PC-3 (cell line): ENCODE data around the gene HUNK. TPM values are rescaled to one million over a fixed set of nuclear protein-coding genes. Genes with fewer than 3 reads are reported as not detected.

Source experiments
- ATAC-seq: fragments of 200-7000 bp; cut with Tn5 transposase; 2 replicates; pipeline ENCODE4 v1.9.1; 2020; ENCODE audit warnings: mild to moderate bottlenecking, moderate library complexity
- BruUV-seq: library from RNA; stranded (reverse); fragments of 400-500 nt; replicated peaks from 2 replicates; lab custom pipeline; 2021; lab: Mats Ljungman, UMichigan
- CTCF ChIA-PET: fragments of 300-600 bp; sonication (Branson Sonifier 250); formaldehyde crosslinking; loops from one replicate; lab custom pipeline; 2022; ENCODE audit warnings: antibody characterized with exemption; lab: Charles Lee
- POLR2A ChIA-PET: fragments of 300-600 bp; sonication (Branson Sonifier 250); formaldehyde crosslinking; loops from one replicate; lab custom pipeline; 2022; ENCODE audit warnings: antibody characterized with exemption; ENCODE audit not compliant: unreplicated experiment; lab: Charles Lee
- DNase-seq: peaks from one replicate; pipeline ENCODE4 v3.0.0-alpha.2; 2015
- H2AFZ ChIP-seq: fragments of 300-600 bp; sonication (generic); 2 replicates; pipeline ENCODE4 v1.6.0; 2016; ENCODE audit warnings: antibody characterized with exemption, low read length
- H3F3A ChIP-seq: fragments of 300-600 bp; sonication (generic); one replicate; pipeline ENCODE4 v1.6.0; 2017; ENCODE audit warnings: antibody characterized with exemption, low read length, control low read depth, mild to moderate bottlenecking; ENCODE audit not compliant: unreplicated experiment
- H3K27ac ChIP-seq: fragments of 300-600 bp; sonication (generic); 2 replicates; pipeline ENCODE4 v1.5.1; 2016; ENCODE audit warnings: mild to moderate bottlenecking, low read length
- H3K27me3 ChIP-seq: fragments of 300-600 bp; sonication (generic); 2 replicates; pipeline ENCODE4 v1.6.1; 2016; ENCODE audit warnings: low read length, mixed read lengths
- H3K36me3 ChIP-seq: fragments of 300-600 bp; sonication (generic); 2 replicates; pipeline ENCODE4 v1.6.1; 2016; ENCODE audit warnings: low read depth, mixed run types, low read length, mixed read lengths
- H3K4me1 ChIP-seq: fragments of 300-600 bp; sonication (generic); 2 replicates; pipeline ENCODE4 v1.5.1; 2016; ENCODE audit warnings: low read length; ENCODE audit not compliant: insufficient read depth
- H3K4me2 ChIP-seq: fragments of 300-600 bp; sonication (generic); 2 replicates; pipeline ENCODE4 v1.6.0; 2016; ENCODE audit warnings: low read length
- H3K4me3 ChIP-seq: fragments of 300-600 bp; sonication (generic); 2 replicates; pipeline ENCODE4 v1.5.1; 2016; ENCODE audit warnings: mild to moderate bottlenecking, low read length, mixed read lengths
- H3K79me2 ChIP-seq: fragments of 300-600 bp; sonication (generic); 2 replicates; pipeline ENCODE4 v1.6.1; 2017; ENCODE audit warnings: low read length, mixed read lengths
- H3K9ac ChIP-seq: fragments of 300-600 bp; sonication (generic); 2 replicates; pipeline ENCODE4 v1.6.0; 2016; ENCODE audit warnings: mild to moderate bottlenecking, low read length
- H3K9me2 ChIP-seq: fragments of 300-600 bp; sonication (generic); replicated peaks from 2 replicates; pipeline ENCODE4 v1.6.1; 2016; ENCODE audit warnings: mixed run types, low read length, mixed read lengths
- H3K9me3 ChIP-seq: fragments of 300-600 bp; sonication (generic); 2 replicates; pipeline ENCODE4 v1.6.1; 2016; ENCODE audit warnings: low read length, mixed read lengths
- H4K20me1 ChIP-seq: fragments of 300-600 bp; sonication (generic); 2 replicates; pipeline ENCODE4 v1.6.1; 2016; ENCODE audit warnings: low read length, mixed read lengths
- EZH2 ChIP-seq: fragments of 300-600 bp; sonication (generic); IDR thresholded peaks from one replicate; pipeline ENCODE4 v1.6.1; 2017; ENCODE audit warnings: antibody characterized with exemption, mild to moderate bottlenecking, low read length; ENCODE audit not compliant: unreplicated experiment
- EZH2phosphoT487 ChIP-seq: fragments of 300-600 bp; sonication (generic); IDR thresholded peaks from 2 replicates; pipeline ENCODE4 v1.6.1; 2018; ENCODE audit warnings: mild to moderate bottlenecking, antibody characterized with exemption, low read length, borderline replicate concordance
- intact Hi-C: fragments of 100-400 bp; cut with micrococcal nuclease; formaldehyde crosslinking; loops from 2 replicates; pipeline ENCODE4 v1.9.0; 2023
- total RNA-seq: library from RNA; depleted of rRNA; stranded (reverse); fragments of >200 nt; gene quantifications from 2 replicates; pipeline ENCODE4 v1.2.3, GENCODE V29; 2014
- TF ChIP-seq, protein P1 (sequence below): fragments of 300-600 bp; sonication (generic); conservative IDR thresholded peaks from 2 replicates; pipeline ENCODE4 v1.5.1; 2017; ENCODE audit warnings: antibody characterized with exemption, low read depth, mild to moderate bottlenecking, low read length

The HUNK gene
- total RNA-seq, 1 experiment from 2014 or later: not detected

DNA sequence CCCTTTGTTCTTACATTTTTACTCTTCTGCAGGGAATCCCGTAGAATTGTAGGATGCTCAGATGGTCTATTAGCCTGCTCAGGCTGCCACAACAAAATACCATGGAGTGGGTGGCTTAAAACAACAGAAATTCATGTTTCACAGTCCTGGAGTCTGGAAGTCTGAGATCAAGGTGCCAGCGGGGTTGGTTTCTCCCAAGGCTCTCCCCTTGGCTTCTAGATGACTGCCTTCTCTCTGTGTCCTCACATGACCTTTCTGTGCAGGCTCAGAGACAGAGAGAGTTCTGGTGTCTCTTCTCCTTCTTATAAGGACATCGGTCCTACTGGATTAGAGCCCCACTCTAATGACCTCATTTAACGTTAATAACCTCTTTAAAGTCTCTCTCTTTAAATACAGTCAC, 41.7 kb downstream of the HUNK start:
- intact Hi-C loops: no loop called here

DNA sequence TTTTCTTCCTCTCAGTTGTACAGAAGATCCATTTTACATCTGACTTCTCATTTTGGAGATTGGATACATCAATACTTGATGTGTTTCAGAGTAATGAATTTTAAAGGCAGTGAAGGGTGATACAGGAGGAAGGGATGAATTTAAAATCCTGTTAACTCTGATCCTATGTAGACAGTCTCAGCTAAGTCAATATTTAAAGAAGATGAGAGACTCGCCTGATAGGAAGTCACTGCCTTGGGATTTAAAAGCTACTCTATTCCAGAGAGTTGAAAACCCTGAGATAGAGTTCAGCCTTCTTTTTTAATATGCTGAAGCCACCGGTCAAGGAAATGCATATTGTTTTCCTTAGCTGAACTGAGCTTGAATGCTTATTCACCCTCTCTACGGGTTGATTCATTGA, 42.7 kb downstream of the HUNK start:
- peaks cover 49% of the 10 kb centered on the region for H3K27me3 ChIP-seq
- H3K9ac ChIP-seq: no peak overlapping the region
- peaks cover 4% of the 10 kb centered on the region; the same call in 1 of the 2 replicates for H3K4me1 ChIP-seq
- no peak overlapping the region for H3K4me3 ChIP-seq
- no peaks in the 10 kb centered on the region for H3K36me3 ChIP-seq
- intact Hi-C loops: no loop called here
- no peak overlapping the region for H3K4me2 ChIP-seq
- H3K79me2 ChIP-seq: no peaks in the 10 kb centered on the region
- no TSS peak for BruUV-seq
- no peaks in the 10 kb centered on the region for H3K9me3 ChIP-seq
- ATAC-seq (no peak), DNase-seq (no peak)
- H2AFZ ChIP-seq: no peak overlapping the region
- CTCF ChIA-PET: no interaction called here
- no peaks in the 10 kb centered on the region for H3K9me2 ChIP-seq
- H3F3A ChIP-seq: no peaks in the 10 kb centered on the region
- no peak overlapping the region for H3K27ac ChIP-seq
- no peak for TF ChIP-seq EZH2phosphoT487
- no peak for TF ChIP-seq EZH2
- TF ChIP-seq, protein P1, sequence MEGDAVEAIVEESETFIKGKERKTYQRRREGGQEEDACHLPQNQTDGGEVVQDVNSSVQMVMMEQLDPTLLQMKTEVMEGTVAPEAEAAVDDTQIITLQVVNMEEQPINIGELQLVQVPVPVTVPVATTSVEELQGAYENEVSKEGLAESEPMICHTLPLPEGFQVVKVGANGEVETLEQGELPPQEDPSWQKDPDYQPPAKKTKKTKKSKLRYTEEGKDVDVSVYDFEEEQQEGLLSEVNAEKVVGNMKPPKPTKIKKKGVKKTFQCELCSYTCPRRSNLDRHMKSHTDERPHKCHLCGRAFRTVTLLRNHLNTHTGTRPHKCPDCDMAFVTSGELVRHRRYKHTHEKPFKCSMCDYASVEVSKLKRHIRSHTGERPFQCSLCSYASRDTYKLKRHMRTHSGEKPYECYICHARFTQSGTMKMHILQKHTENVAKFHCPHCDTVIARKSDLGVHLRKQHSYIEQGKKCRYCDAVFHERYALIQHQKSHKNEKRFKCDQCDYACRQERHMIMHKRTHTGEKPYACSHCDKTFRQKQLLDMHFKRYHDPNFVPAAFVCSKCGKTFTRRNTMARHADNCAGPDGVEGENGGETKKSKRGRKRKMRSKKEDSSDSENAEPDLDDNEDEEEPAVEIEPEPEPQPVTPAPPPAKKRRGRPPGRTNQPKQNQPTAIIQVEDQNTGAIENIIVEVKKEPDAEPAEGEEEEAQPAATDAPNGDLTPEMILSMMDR: no peak
- no peaks in the 10 kb centered on the region for H4K20me1 ChIP-seq
- POLR2A ChIA-PET: no interaction called here

More for the DNA sequence above, 41.7 kb downstream of the HUNK start:
- Histone ChIP-seq H3K36me3 (no peaks in the 10 kb centered on the region), H3K4me3 (no peak overlapping the region), H3K4me2 (no peak overlapping the region), H2AFZ (no peak overlapping the region), H3K27ac (no peak overlapping the region), H4K20me1 (no peaks in the 10 kb centered on the region), H3K9ac (no peak overlapping the region), H3F3A (no peaks in the 10 kb centered on the region), H3K79me2 (no peaks in the 10 kb centered on the region), H3K9me3 (no peaks in the 10 kb centered on the region), H3K4me1 (peaks cover 4% of the 10 kb centered on the region; the same call in 1 of the 2 replicates), H3K9me2 (no peaks in the 10 kb centered on the region), H3K27me3 (peaks cover 49% of the 10 kb centered on the region)
- DNase-seq: no peak
- ATAC-seq: no peak
- no peak for TF ChIP-seq EZH2phosphoT487
- TF ChIP-seq EZH2: no peak
- TF ChIP-seq, protein P1: no peak
- ChIA-PET CTCF (no interaction called here), POLR2A (no interaction called here)
- no TSS peak for BruUV-seq

DNA sequence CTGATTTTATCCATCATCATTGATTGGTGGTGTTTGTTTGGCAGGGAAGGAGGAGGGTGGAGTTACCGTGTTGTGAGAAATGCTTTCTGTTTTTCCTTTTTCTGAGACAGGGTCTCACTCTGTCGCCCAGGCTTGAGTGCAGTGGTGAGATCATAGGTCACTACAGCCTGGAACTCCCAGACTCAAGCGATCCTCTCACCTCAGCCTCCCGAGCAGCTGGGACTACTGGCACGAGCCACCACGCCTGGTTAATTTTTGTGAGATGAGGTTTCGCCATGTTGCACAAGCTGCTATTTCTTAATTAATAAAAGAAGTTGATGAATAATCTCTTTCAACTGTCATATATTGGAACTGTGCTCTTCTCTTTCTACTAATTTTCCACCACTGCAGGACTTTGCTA, 44.3 kb downstream of the HUNK start:
- Histone ChIP-seq H3K4me3 (no peak overlapping the region), H3K4me1 (no peaks in the 10 kb centered on the region), H3K36me3 (no peaks in the 10 kb centered on the region), H3K4me2 (no peak overlapping the region), H3K79me2 (no peaks in the 10 kb centered on the region), H3K27me3 (peaks cover 46% of the 10 kb centered on the region), H3K27ac (no peak overlapping the region), H3K9me2 (no peaks in the 10 kb centered on the region), H3K9ac (no peak overlapping the region), H3F3A (no peaks in the 10 kb centered on the region), H2AFZ (no peak overlapping the region), H4K20me1 (no peaks in the 10 kb centered on the region), H3K9me3 (no peaks in the 10 kb centered on the region)
- ChIA-PET POLR2A (no interaction called here), CTCF (no interaction called here)
- no TSS peak for BruUV-seq
- no peak for TF ChIP-seq EZH2phosphoT487
- TF ChIP-seq EZH2: no peak
- DNase-seq (no peak), ATAC-seq (no peak)
- intact Hi-C loops: no loop called here
